Gastrocnemius medialis (tissue), 4 donors: ENCODE measurements around the gene IL4R. TPM values are rescaled to one million over a fixed set of nuclear protein-coding genes. Genes with fewer than 3 reads are reported as not detected.

Source experiments
- ATAC-seq, 2 donors: fragments of 150-250 bp; one replicate each; pipeline ENCODE4 v1.9.1; 2016
- DNase-seq, 2 donors: peaks; one replicate each; pipeline ENCODE4 v3.0.0-alpha.2; 2019
- H3K27ac ChIP-seq, 4 donors: fragments of 200-600 bp; sonication (generic); 1 replicate in 1 of 4; 2 replicates in 3 of 4; pipeline ENCODE4 v1.5.1; 2016 to 2018; ENCODE audit warnings: mild to moderate bottlenecking in 2 of 4, moderate library complexity in 1 of 4
- H3K27me3 ChIP-seq, 3 donors: fragments of 200-600 bp; sonication (generic) in 2 of 3; 1 replicate in 1 of 3; 2 replicates in 2 of 3; pipeline versions ENCODE4 v1.5.1 to v1.6.0; 2016 to 2019; ENCODE audit warnings: mild to moderate bottlenecking in 1 of 3, moderate library complexity in 1 of 3
- H3K36me3 ChIP-seq, 2 donors: fragments of 200-600 bp; sonication (generic) in 1 of 2; one replicate each; pipeline ENCODE4 v1.5.1; 2017 to 2018
- H3K4me1 ChIP-seq, 2 donors: fragments of 200-600 bp; sonication (generic) in 1 of 2; one replicate each; pipeline ENCODE4 v1.5.1; 2016 to 2017; ENCODE audit warnings: mild to moderate bottlenecking in 2 of 2
- H3K4me3 ChIP-seq, 4 donors: fragments of 200-600 bp; sonication (generic) in 3 of 4; 1 replicate in 1 of 4; 2 replicates in 3 of 4; pipeline ENCODE4 v1.5.1; 2016 to 2019; ENCODE audit warnings: mild to moderate bottlenecking in 2 of 4
- H3K9me3 ChIP-seq, 3 donors: fragments of 200-600 bp; sonication (generic) in 2 of 3; 1 replicate in 1 of 3; 2 replicates in 2 of 3; pipeline ENCODE4 v1.5.1; 2016 to 2019
- POLR2A ChIP-seq, 2 donors: fragments of 450-650 bp; IDR thresholded peaks; one replicate each; pipeline ENCODE4 v1.6.1; 2017; ENCODE audit warnings: antibody characterized with exemption in 2 of 2, mild to moderate bottlenecking in 2 of 2, moderate library complexity in 2 of 2
- in situ Hi-C, 4 donors: fragments of 200-750 bp; cut with MboI; loops; one replicate each; pipeline versions ENCODE4 v1.15.0 to v1.8.0; 2017; ENCODE audit warnings: low sequenced_read_pairs in 4 of 4
- intact Hi-C: fragments of 100-400 bp; cut with DNase I; formaldehyde crosslinking; loops from one replicate; pipeline ENCODE4 v1.15.1; 2023; ENCODE audit warnings: low total_unique reads
- total RNA-seq, 4 donors: library from RNA; depleted of rRNA; stranded (reverse); fragments of >200 nt; gene quantifications; one replicate each; pipeline versions ENCODE4 v1.1.0 to v1.2.3, GENCODE V29; 2016
- TF ChIP-seq, protein P1 (sequence below), 5 experiments: fragments of 450-650 bp in 3 of 5; fragments of 200-600 bp in 2 of 5; sonication (generic) in 2 of 5; IDR thresholded peaks in 4 of 5; conservative IDR thresholded peaks in 1 of 5; 1 replicate in 4 of 5; 2 replicates in 1 of 5; pipeline ENCODE4 v1.5.1; 2016 to 2019; ENCODE audit warnings: antibody characterized with exemption in 5 of 5, mild to moderate bottlenecking in 3 of 5, moderate library complexity in 3 of 5

Gene IL4R
- total RNA-seq, 4 donors from 2014 or later, result 4.5 to 7.4 (median 6.5) TPM

DNA sequence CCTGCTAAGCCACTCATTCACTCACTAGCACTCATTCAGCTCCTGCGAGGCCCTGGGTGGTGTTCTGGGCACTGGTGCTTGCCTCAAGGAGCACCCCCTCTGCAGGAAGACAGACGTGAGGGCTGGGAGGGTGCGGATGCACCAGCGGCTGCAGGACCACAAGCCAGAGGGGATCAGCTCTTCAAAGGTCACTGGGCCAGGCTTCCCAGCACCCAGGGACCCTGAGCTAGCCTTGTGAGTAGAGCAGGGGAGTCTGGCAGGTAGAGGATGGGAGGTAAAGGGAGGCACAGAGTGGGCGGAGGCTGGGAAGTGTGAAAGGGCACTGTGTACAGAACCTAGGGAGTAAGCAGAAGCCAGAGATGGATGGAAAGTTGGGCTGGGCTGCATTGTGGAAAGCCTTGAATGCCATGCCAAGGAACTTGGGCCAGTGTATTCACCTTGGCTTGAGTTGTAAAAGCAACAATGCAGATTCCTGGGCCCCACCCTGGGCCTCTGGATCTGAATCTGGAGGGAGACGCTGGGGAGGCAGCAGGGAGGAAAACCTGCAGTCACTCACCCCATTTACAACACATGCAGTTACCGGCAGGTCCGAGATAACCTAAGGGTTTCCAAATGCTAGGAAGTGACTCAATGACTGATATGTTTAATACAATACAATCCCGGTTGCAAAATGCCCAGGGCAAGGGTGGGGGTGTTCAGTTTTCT lies 1.7 kb downstream of the IL4R start:
- Histone ChIP-seq H3K36me3 (no peaks in the 10 kb centered on the region), H3K27me3 (peaks cover 7 to 15% (median 13%) of the 10 kb centered on the region in 3 donors), H3K9me3 (no peaks in the 10 kb centered on the region), H3K4me1 (peaks cover 8% of the 10 kb centered on the region in 2 donors), H3K27ac (peak overlapping the region; percentile 78 to 88 (median 82)), H3K4me3 (peak overlapping the region; percentile 59 to 73 (median 66))
- intact Hi-C loops (loop anchor here (5.0 kb wide), 1 partner anchor 78 kb away; no protein-coding TSS in a partner anchor), in situ Hi-C loops (loop anchor here in 1 of 4 donors (25.0 kb wide), 1 partner anchor 97 kb away; the partner anchor contains the start of gene IL21R)
- peak; percentile 54 to 74 for ATAC-seq
- no peak for TF ChIP-seq POLR2A (IDR thresholded peaks at IDR 0.05)
- TF ChIP-seq, protein P1, sequence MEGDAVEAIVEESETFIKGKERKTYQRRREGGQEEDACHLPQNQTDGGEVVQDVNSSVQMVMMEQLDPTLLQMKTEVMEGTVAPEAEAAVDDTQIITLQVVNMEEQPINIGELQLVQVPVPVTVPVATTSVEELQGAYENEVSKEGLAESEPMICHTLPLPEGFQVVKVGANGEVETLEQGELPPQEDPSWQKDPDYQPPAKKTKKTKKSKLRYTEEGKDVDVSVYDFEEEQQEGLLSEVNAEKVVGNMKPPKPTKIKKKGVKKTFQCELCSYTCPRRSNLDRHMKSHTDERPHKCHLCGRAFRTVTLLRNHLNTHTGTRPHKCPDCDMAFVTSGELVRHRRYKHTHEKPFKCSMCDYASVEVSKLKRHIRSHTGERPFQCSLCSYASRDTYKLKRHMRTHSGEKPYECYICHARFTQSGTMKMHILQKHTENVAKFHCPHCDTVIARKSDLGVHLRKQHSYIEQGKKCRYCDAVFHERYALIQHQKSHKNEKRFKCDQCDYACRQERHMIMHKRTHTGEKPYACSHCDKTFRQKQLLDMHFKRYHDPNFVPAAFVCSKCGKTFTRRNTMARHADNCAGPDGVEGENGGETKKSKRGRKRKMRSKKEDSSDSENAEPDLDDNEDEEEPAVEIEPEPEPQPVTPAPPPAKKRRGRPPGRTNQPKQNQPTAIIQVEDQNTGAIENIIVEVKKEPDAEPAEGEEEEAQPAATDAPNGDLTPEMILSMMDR (IDR thresholded peaks at IDR 0.05 in 4 of 5, conservative IDR thresholded peaks at IDR 0.05 in 1 of 5), result no peak
- no peak for DNase-seq

GRCh38 chr16:27316038-27316680 lies 2.4 kb downstream of the IL4R start:
- Histone ChIP-seq H3K4me1 (peaks cover 8% of the 10 kb centered on the region in 2 donors), H3K36me3 (no peaks in the 10 kb centered on the region), H3K4me3 (peak overlapping the region in 2 of 4 donors; percentile 60 to 73), H3K27ac (peak overlapping the region; percentile 27 to 88 (median 80)), H3K27me3 (peaks cover 7 to 15% (median 13%) of the 10 kb centered on the region in 3 donors), H3K9me3 (no peaks in the 10 kb centered on the region)
- DNase-seq, result no peak
- in situ Hi-C loops (loop anchor here in 1 of 4 donors (25.0 kb wide), 1 partner anchor 96 kb away; the partner anchor contains the start of gene IL21R), intact Hi-C loops (loop anchor here (5.0 kb wide), 1 partner anchor 79 kb away; no protein-coding TSS in a partner anchor)
- no peak for ATAC-seq
- TF ChIP-seq, protein P1 (IDR thresholded peaks at IDR 0.05 in 4 of 5, conservative IDR thresholded peaks at IDR 0.05 in 1 of 5), result no peak
- no peak for TF ChIP-seq POLR2A (IDR thresholded peaks at IDR 0.05)

DNA sequence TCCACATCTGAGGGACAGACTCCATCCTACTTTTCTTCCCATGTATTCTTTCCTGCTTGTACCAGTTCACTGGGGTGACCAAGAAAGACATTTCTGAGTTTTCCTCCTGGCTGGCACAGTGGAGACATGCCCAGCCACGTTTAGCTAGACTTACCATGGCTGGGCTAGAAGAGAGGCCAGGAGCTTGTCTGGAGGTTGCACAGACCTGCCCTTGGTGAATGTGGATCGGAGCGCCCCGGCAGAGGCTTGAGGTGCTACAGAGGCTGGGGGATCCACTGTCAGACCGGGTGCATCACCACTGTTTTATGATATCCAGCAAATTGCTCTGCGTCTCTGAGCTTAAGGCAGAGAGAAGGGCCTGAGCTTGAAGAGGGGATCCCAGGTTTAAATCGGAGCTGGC lies 3.5 kb downstream of the IL4R start:
- peaks cover 8% of the 10 kb centered on the region in 2 donors for H3K4me1 ChIP-seq
- intact Hi-C loops, result loop anchor here (5.0 kb wide), 1 partner anchor 80 kb away; no protein-coding TSS in a partner anchor
- H3K4me3 ChIP-seq, result no peak overlapping the region
- ATAC-seq, result no peak
- peak overlapping the region in 3 of 4 donors; percentile 16 to 88 (median 78) for H3K27ac ChIP-seq
- H3K27me3 ChIP-seq, result peaks cover 7 to 15% (median 13%) of the 10 kb centered on the region in 3 donors
- in situ Hi-C loops, result loop anchor here in 1 of 4 donors (25.0 kb wide), 1 partner anchor 95 kb away; the partner anchor contains the start of gene IL21R
- TF ChIP-seq, protein P1 (IDR thresholded peaks at IDR 0.05 in 4 of 5, conservative IDR thresholded peaks at IDR 0.05 in 1 of 5), result no peak
- no peak for DNase-seq
- H3K36me3 ChIP-seq, result no peaks in the 10 kb centered on the region
- H3K9me3 ChIP-seq, result no peaks in the 10 kb centered on the region

DNA sequence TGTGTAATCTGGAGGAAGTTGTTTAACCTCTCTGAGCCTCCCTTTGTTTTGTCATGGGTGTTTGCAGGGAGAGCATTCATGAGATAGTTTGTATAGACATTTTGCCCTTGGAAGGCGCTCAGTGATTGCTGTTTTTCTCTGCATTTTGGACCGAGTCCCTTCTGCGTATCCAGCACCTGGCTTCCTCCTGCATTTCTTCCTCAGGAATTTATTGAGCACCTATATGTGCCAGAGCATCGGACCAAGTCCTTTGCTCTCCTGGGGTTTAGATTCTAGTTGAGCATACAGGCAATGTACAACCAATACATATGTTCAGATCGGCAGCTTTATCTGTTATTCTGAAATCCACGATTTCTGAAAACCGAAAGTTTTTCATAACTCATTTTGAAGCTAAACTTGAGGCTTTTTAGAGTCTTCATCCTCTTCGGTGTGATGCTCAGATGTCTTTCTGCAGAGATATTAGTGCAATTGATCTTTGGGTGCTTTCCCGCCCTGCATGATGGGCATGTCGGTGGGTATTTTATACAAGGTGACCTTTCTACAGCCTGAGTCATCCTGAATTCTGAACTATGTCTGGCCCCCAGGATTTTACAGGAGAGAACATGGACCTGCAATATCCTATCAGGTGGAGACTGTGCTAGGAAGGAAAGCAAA lies 4.1 kb downstream of the IL4R start:
- Histone ChIP-seq H3K36me3 (no peaks in the 10 kb centered on the region), H3K9me3 (no peaks in the 10 kb centered on the region), H3K27me3 (peaks cover 6 to 15% (median 13%) of the 10 kb centered on the region in 3 donors), H3K4me1 (peaks cover 8% of the 10 kb centered on the region in 2 donors), H3K27ac (peak overlapping the region in 2 of 4 donors; percentile 41 to 78), H3K4me3 (no peak overlapping the region)
- DNase-seq (no peak), ATAC-seq (no peak)
- in situ Hi-C loops, result loop anchor here in 1 of 4 donors (25.0 kb wide), 1 partner anchor 94 kb away; the partner anchor contains the start of gene IL21R
- intact Hi-C loops, result loop anchor here (5.0 kb wide), 1 partner anchor 81 kb away; no protein-coding TSS in a partner anchor
- TF ChIP-seq, protein P1 (IDR thresholded peaks at IDR 0.05 in 4 of 5, conservative IDR thresholded peaks at IDR 0.05 in 1 of 5), result no peak
- no peak for TF ChIP-seq POLR2A (IDR thresholded peaks at IDR 0.05)
